ENCODE data around the gene FYN.
A peak's percentile ranks its signal among the peaks of the same experiment; 100 is the strongest.
"Not testable (repeated sequence)": the region's sequence is repeated elsewhere in the genome, so short reads cannot be mapped to it uniquely, and the experiment has no call there.

FYN gene

GRCh38 chr6:111873178-111874024 is at the start of gene FYN:
Gene FYN, minus strand, starts transcription at chr6:111873452. Its CDS starts 153,401 bp downstream, at chr6:111720051.
- DNase-seq (ENCODE audit: low spot score), result peak; percentile 98

GRCh38 chr6:111922454-111923297 is 49.4 kb upstream of the FYN start:
- no peak for DNase-seq (ENCODE audit: low spot score)

- no peak for DNase-seq (ENCODE audit: low spot score)
These were observed 47.9 kb upstream of the FYN start for GRCh38 chr6:111921103-111921502.

DNA sequence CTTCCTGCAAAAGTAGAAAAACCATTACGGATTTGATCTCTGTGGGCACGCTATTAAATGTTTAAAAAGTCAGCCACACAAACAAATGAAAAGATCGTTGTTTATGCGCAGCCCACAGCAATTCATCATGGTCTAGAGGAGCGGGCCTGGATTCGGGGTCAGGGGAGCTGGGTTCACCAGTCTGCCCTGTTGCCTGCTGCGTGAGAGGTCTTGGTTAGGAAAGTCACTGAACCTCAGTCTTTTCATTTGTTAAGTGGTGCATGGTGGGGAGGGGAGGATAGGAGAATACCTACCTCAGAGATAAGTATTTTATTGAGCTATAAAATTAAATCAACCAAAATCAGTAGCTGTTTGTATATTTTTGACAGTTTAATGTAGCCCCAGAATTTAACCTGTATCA is 47.3 kb upstream of the FYN start:
- no peak for DNase-seq (ENCODE audit: low spot score)

DNA sequence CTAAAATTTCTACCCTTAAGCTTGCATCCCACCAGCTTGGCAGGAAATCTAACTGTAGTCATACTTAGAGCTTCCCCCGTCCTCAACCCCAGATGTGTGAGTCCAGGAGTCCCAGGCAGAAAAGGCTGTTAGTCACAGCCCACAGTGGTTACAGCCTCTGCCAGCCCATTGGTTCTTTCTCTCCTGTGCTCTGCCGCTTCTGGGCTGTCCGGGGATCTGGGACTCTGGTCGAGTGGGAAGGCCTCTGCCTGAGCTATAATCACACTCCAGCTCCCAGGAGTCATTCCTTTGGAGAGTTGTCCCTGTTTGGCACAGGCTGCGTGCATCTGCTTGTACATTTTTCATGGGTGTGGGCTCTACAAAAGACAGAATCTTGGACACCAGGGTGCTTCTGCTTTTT is 45.6 kb upstream of the FYN start:
- DNase-seq (ENCODE audit: low spot score), result no peak

GRCh38 chr6:111916747-111917146 is 43.5 kb upstream of the FYN start:
- no peak for DNase-seq (ENCODE audit: low spot score)

DNA sequence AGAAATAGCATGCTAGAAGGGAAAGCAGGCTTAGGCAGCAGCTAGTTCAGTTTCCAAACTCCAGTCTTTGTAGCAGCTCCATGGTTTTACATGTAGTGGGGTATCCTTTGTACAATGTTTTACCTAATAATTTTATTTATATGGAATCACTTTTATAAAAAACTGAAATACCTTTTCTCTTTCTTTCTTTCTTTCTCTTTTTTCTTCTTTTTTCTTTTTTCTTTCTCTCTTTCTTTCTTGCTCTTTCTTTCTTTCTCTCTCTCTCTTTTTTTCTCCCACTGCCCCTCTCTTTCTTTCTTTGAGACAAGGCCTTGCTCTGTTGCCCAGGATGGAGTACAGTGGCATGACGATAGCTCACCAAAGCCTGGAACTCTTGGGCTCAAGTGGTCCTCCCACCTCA is 41.4 kb upstream of the FYN start:
- DNase-seq (ENCODE audit: low spot score), result no peak

DNA sequence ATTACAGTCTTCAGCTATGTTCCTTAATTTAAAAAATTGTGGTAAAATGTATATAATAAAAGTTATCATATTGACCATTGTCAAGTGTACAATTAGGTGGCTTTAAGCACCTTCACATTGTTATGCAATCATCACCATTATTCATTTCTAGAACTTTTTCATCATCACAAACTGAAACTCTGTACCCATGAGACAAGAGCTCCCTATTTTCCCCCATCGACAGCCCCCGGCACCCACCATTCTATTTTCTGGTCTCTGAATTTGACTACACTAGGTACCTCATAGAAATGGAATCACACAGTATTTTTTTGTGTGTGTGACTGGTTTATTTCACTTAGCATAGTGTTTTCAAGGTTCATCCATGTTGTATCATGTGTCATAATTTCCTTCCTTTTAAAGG is 39.7 kb upstream of the FYN start:
- no peak for DNase-seq (ENCODE audit: low spot score)

- no peak for DNase-seq (ENCODE audit: low spot score)
These were observed 38.2 kb upstream of the FYN start for GRCh38 chr6:111911428-111911827.

GRCh38 chr6:111909238-111909637 is 36.0 kb upstream of the FYN start:
- no peak for DNase-seq (ENCODE audit: low spot score)

GRCh38 chr6:111908365-111908764 is 35.1 kb upstream of the FYN start:
- not testable (repeated sequence) for DNase-seq (ENCODE audit: low spot score)

DNA sequence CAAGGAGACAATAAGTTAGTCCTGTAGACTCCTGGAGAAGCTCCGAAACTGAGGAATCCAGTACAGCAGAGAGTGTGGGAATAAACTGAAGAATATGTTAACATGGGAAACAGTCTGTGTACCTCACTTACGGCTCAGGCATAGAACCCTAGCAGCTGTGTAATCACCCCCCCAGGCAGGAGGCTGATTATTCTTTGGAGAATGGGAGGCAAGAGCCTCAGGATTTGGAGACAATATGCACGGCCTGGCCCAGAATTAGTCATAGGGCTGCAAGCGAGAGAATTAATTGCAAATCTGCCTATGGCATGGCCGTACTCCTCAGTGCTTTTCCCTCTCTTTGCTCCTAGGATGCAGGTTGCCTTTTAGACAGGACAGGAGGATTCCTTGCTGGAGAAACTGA is 27.5 kb upstream of the FYN start:
- no peak for DNase-seq (ENCODE audit: low spot score)

DNA sequence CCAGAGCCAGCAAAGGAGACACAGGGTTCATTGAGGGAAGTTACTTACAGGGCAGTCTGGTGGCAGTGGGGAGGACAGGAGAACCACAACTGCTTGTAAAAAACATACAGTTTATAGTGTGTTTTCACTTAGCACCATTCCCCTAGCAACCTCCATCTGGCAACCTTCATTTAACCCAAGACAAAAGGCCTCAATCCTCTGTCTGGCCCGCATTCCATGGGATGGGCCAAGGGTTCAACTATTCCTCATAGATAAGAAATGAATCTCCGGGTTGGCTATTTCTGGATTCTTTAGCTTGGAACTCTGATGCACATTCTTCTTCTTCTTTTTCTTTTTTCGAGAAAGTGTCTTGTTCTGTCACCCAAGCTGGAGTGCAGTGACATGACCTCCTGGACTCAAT is 26.3 kb upstream of the FYN start:
- DNase-seq (ENCODE audit: low spot score), result no peak

- DNase-seq (ENCODE audit: low spot score), result no peak
These were observed 25.2 kb upstream of the FYN start for GRCh38 chr6:111898452-111898851.

GRCh38 chr6:111894951-111895350 is 21.7 kb upstream of the FYN start:
- no peak for DNase-seq (ENCODE audit: low spot score)

DNA sequence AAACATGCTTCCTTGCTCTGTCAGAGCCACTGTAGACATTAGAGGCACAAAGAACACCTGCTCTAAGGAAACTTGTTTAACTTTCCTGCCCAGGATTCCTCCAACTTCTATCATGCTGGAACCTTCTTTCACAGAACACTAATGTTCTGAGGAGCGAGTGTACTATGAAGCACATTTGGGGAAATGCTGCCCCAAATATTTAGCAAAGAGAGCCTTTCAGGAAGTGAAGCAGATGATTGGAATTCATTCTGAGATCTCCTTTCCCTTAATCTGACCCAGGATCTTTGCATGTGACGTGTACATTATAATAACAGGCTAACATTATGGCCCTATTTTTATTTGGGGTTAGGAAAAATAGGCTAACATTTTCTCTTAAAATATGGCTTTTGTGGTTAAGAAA is 21.0 kb upstream of the FYN start:
- no peak for DNase-seq (ENCODE audit: low spot score)

- DNase-seq (ENCODE audit: low spot score), result no peak
These were observed 19.2 kb upstream of the FYN start for GRCh38 chr6:111892431-111892830.

DNA sequence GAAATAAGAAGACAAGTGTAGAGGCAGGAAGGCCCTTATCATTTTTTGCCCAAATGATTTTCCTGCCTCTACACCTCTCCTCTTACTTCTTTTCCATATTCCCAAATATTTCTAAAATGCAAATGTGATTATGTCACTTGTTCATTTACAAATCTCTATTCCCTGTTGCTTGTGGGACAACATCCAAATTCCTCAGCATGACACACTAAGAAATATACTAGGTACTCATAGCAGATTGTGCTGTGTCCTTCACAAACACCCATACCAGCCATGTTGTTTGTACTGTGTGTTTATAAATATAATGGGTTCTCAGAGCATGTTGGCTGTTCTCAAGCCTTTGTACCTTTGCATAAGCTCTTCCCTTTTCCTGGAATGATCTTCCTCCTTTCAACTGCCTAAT is 17.7 kb upstream of the FYN start:
- no peak for DNase-seq (ENCODE audit: low spot score)

DNA sequence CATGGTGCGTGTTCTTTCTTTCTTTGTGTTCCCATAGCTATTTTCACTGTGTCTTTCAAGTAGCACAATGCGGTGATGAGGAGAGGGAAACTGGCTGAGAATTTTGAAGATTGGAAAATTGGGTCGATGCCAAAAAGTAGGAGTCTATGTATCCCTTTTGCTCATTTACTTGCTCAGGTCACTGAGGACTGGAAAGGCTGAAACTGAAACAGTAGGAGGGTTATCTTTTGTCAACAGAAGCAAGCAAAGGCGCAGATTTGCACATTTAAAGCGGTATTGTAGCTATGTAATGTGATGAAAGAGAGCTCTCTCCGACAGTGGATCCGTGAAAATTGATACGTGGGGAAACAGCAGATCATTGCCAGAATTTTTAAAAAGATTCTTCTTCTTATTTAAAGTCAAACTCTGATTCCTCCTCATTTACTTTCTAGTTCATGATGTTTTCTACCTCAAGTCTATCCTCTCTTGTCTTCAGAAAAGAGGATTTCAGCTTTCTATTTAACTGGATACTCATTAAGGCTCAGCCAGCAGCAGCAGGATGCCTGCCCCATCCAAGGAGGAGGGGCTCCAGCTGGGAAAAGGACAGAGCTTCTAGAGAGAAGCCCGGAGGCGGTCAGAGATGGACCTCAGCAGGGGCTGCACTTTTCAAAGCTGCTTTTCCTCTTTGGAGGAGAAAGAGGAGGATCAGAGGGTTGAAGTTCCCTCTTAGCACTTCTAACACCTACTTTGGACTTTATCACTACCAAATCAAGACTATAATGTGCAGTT is 15.9 kb upstream of the FYN start:
- peak; percentile 51 for DNase-seq (ENCODE audit: low spot score)

- not testable (repeated sequence) for DNase-seq (ENCODE audit: low spot score)
These were observed 13.5 kb upstream of the FYN start for GRCh38 chr6:111886793-111887192.

DNA sequence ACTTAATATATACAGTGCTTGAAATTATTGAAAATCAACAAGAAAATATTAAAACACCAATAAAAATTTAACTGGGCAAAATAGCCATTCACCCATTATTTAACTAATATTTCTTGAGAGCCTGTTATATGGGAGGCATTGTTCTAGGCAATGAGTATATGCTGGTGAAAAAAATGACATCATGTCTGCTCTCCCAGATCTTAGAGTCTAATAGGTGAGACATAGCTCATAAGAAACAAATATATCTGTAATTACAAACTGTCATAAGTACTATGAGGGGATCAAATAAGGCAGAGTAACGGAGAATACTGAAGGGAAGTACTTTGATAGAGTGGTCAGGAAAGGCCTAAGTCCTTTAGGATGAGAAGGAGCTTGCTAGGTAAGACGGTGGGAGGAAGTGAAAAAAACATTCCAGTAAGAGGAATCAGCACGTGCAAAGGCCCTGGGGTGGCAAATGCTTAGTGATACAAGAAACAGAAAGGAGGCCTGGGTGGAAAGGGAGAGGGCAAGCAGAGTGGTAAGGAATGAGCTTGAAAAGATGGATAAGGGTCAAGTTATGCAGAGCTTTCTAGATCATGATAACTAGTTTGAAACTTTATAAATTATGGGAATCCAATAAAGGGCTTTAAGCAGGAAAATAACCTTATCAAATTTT is 12.2 kb upstream of the FYN start:
- DNase-seq (ENCODE audit: low spot score), result no peak

- DNase-seq (ENCODE audit: low spot score), result no peak
These were observed 10.8 kb upstream of the FYN start for GRCh38 chr6:111884068-111884467.

Measured in pons (tissue), 1 donor.